22Rv1 (cell line): ENCODE data around the gene RPL23.

ENCODE experiments used
- ZFX ChIP-seq: fragments of 450-650 bp; IDR thresholded peaks from 2 replicates; pipeline ENCODE4 v1.6.1; 2017; ENCODE audit warnings: antibody characterized with exemption, borderline replicate concordance
- TF ChIP-seq, protein P1 (sequence below): fragments of 450-650 bp; IDR thresholded peaks from 2 replicates; pipeline ENCODE4 v1.5.1; 2017; ENCODE audit warnings: mild to moderate bottlenecking

GRCh38 chr17:38893113-38893512 lies 39.6 kb upstream of the RPL23 start:
- TF ChIP-seq, protein P1, sequence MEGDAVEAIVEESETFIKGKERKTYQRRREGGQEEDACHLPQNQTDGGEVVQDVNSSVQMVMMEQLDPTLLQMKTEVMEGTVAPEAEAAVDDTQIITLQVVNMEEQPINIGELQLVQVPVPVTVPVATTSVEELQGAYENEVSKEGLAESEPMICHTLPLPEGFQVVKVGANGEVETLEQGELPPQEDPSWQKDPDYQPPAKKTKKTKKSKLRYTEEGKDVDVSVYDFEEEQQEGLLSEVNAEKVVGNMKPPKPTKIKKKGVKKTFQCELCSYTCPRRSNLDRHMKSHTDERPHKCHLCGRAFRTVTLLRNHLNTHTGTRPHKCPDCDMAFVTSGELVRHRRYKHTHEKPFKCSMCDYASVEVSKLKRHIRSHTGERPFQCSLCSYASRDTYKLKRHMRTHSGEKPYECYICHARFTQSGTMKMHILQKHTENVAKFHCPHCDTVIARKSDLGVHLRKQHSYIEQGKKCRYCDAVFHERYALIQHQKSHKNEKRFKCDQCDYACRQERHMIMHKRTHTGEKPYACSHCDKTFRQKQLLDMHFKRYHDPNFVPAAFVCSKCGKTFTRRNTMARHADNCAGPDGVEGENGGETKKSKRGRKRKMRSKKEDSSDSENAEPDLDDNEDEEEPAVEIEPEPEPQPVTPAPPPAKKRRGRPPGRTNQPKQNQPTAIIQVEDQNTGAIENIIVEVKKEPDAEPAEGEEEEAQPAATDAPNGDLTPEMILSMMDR, result no peak
- TF ChIP-seq ZFX, result no peak
